OCI-LY1 (cell line): Measurements from ENCODE around the gene GPR107.

Experiments used
- CTCF ChIP-seq: fragments of 200-600 bp; sonication (generic), shearing (Covaris generic); IDR thresholded peaks from 2 replicates; pipeline ENCODE4 v1.5.1; 2017; ENCODE audit warnings: mild to moderate bottlenecking, antibody characterized with exemption, low read length, moderate library complexity, mixed read lengths
- EZH2 ChIP-seq: fragments of 200-600 bp; sonication (generic), shearing (Covaris generic); IDR thresholded peaks from 2 replicates; pipeline ENCODE4 v1.8.0; 2017; ENCODE audit warnings: borderline replicate concordance, mixed run types, mild to moderate bottlenecking, antibody characterized with exemption, low read length, moderate library complexity, mixed read lengths

GRCh38 chr9:130147910-130148309, 94.2 kb downstream of the GPR107 start:
- TF ChIP-seq CTCF, result no peak
- TF ChIP-seq EZH2, result no peak
